Fibroblast of lung (primary cell): ENCODE measurements around the gene SH2D6.

Source experiments
- EZH2 ChIP-seq: IDR thresholded peaks from 2 replicates; pipeline ENCODE4 v1.5.1; 2012; ENCODE audit warnings: low read length, control low read depth, mild to moderate bottlenecking; ENCODE audit errors: missing control alignments
- TF ChIP-seq, protein P1 (sequence below), 2 donors: IDR thresholded peaks in 1 of 2; conservative IDR thresholded peaks in 1 of 2; 1 replicate in 1 of 2; 2 replicates in 1 of 2; pipeline ENCODE4 v1.5.1; 2011 to 2012; ENCODE audit warnings: low read length in 2 of 2, control low read depth in 1 of 2, inconsistent platforms in 1 of 2, low read depth in 1 of 2, mild to moderate bottlenecking in 1 of 2

GRCh38 chr2:85401464-85401805, 17.1 kb upstream of the SH2D6 start:
- TF ChIP-seq, protein P1, sequence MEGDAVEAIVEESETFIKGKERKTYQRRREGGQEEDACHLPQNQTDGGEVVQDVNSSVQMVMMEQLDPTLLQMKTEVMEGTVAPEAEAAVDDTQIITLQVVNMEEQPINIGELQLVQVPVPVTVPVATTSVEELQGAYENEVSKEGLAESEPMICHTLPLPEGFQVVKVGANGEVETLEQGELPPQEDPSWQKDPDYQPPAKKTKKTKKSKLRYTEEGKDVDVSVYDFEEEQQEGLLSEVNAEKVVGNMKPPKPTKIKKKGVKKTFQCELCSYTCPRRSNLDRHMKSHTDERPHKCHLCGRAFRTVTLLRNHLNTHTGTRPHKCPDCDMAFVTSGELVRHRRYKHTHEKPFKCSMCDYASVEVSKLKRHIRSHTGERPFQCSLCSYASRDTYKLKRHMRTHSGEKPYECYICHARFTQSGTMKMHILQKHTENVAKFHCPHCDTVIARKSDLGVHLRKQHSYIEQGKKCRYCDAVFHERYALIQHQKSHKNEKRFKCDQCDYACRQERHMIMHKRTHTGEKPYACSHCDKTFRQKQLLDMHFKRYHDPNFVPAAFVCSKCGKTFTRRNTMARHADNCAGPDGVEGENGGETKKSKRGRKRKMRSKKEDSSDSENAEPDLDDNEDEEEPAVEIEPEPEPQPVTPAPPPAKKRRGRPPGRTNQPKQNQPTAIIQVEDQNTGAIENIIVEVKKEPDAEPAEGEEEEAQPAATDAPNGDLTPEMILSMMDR (conservative IDR thresholded peaks at IDR 0.05 in 1 of 2, IDR thresholded peaks at IDR 0.05 in 1 of 2; ENCODE audit: low read depth in 1 of 2, low read length in 2 of 2) = no peak
- no peak for TF ChIP-seq EZH2
